ENCODE results near the gene KIF16B. TPM values are rescaled to one million over a fixed set of nuclear protein-coding genes. Genes with fewer than 3 reads are reported as not detected.

Gene KIF16B
- total RNA-seq, 1 experiment from 2014 or later: 16.6 TPM

DNA sequence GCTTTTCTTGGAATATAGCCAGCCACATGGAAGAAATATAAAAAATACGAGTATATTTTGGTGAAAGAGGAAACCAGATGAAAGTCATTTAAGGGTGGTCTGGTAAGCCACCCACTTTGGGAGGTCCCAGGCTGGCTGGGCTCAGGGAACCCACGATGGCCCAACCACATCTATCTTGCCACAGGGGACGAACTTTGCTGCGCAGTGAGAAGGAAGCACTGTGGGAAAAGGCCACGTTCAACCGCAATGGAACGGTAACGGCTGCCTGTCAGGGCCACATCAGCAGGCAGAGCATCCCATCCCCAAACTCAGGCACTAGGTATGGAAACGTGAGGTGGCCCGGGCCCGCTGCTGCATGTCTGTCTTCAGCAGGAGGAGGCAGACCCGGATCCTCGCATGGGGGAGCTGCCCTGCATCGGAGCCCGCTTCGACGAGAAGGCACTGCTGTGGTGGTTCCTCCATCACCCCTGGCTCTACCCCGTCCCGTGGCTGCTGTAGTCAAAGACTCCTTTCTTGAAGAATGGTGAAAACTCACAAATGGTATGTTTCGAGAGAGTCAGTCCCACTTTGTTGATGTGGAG, 300.4 kb downstream of the KIF16B start:
- ChIA-PET CTCF (no interaction called here), POLR2A (no interaction called here)
- intact Hi-C loops (cut with micrococcal nuclease; ENCODE audit: unreplicated experiment) (no loop called here), in situ Hi-C loops (cut with HindIII; ENCODE audit: low pct_unique_long_range_greater_than_20kb, low sequenced_read_pairs) (no loop called here)
- no TSS peak for BruUV-seq (replicated peaks)
- no peaks in the 10 kb centered on the region for H3K9me3 ChIP-seq (ENCODE audit: control insufficient read depth, insufficient read depth, low read depth, low read length)
- DNase-seq (ENCODE audit: low read depth, low spot score): no peak
- no peaks in the 10 kb centered on the region for H3K27me3 ChIP-seq (ENCODE audit: control insufficient read depth, insufficient read depth, low read length)
- H3K36me3 ChIP-seq (ENCODE audit: control insufficient read depth, insufficient read depth, low read length): no peaks in the 10 kb centered on the region
- H3K4me1 ChIP-seq (ENCODE audit: control insufficient read depth, insufficient read depth, low read length): no peaks in the 10 kb centered on the region
- no peak for ATAC-seq
- H3K27ac ChIP-seq (ENCODE audit: low read length): no peak overlapping the region
- TF ChIP-seq POLR2AphosphoS5 (IDR thresholded peaks at IDR 0.05; ENCODE audit: low read depth, low read length): no peak
- TF ChIP-seq SIN3A (IDR thresholded peaks at IDR 0.05; ENCODE audit: borderline replicate concordance, insufficient read depth, low read depth, low read length): no peak
- TF ChIP-seq, protein P1, sequence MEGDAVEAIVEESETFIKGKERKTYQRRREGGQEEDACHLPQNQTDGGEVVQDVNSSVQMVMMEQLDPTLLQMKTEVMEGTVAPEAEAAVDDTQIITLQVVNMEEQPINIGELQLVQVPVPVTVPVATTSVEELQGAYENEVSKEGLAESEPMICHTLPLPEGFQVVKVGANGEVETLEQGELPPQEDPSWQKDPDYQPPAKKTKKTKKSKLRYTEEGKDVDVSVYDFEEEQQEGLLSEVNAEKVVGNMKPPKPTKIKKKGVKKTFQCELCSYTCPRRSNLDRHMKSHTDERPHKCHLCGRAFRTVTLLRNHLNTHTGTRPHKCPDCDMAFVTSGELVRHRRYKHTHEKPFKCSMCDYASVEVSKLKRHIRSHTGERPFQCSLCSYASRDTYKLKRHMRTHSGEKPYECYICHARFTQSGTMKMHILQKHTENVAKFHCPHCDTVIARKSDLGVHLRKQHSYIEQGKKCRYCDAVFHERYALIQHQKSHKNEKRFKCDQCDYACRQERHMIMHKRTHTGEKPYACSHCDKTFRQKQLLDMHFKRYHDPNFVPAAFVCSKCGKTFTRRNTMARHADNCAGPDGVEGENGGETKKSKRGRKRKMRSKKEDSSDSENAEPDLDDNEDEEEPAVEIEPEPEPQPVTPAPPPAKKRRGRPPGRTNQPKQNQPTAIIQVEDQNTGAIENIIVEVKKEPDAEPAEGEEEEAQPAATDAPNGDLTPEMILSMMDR (IDR thresholded peaks at IDR 0.05): no peak
- no peak for TF ChIP-seq TCF7L2 (IDR thresholded peaks at IDR 0.05; ENCODE audit: low read depth, low read length)
- TF ChIP-seq, protein P2, sequence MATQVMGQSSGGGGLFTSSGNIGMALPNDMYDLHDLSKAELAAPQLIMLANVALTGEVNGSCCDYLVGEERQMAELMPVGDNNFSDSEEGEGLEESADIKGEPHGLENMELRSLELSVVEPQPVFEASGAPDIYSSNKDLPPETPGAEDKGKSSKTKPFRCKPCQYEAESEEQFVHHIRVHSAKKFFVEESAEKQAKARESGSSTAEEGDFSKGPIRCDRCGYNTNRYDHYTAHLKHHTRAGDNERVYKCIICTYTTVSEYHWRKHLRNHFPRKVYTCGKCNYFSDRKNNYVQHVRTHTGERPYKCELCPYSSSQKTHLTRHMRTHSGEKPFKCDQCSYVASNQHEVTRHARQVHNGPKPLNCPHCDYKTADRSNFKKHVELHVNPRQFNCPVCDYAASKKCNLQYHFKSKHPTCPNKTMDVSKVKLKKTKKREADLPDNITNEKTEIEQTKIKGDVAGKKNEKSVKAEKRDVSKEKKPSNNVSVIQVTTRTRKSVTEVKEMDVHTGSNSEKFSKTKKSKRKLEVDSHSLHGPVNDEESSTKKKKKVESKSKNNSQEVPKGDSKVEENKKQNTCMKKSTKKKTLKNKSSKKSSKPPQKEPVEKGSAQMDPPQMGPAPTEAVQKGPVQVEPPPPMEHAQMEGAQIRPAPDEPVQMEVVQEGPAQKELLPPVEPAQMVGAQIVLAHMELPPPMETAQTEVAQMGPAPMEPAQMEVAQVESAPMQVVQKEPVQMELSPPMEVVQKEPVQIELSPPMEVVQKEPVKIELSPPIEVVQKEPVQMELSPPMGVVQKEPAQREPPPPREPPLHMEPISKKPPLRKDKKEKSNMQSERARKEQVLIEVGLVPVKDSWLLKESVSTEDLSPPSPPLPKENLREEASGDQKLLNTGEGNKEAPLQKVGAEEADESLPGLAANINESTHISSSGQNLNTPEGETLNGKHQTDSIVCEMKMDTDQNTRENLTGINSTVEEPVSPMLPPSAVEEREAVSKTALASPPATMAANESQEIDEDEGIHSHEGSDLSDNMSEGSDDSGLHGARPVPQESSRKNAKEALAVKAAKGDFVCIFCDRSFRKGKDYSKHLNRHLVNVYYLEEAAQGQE (IDR thresholded peaks at IDR 0.05; ENCODE audit: insufficient read depth in 1 of 2, low read depth in 2 of 2, low read length in 1 of 2): no peak
- no peak overlapping the region for H3K4me3 ChIP-seq (ENCODE audit: low read depth in 2 of 2, low read length in 2 of 2)

DNA sequence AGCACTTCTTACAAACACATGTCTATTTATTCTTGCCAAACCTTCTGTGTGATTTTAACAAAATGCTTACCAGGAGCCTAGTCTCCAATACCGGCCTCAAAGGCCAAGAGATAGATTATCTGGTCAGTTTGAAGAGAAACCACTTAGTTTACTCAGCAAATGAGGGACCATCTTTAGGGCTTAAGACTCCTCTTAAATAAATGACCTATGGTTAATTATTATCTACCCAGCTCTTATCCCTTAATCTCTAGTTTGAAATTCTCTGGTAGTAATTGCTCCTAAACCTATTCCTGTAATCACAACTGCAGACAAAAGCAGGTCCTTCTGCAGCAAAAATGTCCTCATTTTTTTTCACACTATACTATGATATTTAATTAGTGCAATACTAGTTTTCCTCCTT, 301.8 kb downstream of the KIF16B start:
- CTCF ChIA-PET: no interaction called here
- ATAC-seq (no peak), DNase-seq (ENCODE audit: low read depth, low spot score) (no peak)
- H3K4me3 ChIP-seq (ENCODE audit: low read depth in 2 of 2, low read length in 2 of 2): no peak overlapping the region
- H3K4me1 ChIP-seq (ENCODE audit: control insufficient read depth, insufficient read depth, low read length): no peaks in the 10 kb centered on the region
- BruUV-seq (replicated peaks): no TSS peak
- H3K9me3 ChIP-seq (ENCODE audit: control insufficient read depth, insufficient read depth, low read depth, low read length): no peaks in the 10 kb centered on the region
- H3K27ac ChIP-seq (ENCODE audit: low read length): no peak overlapping the region
- intact Hi-C loops (cut with micrococcal nuclease; ENCODE audit: unreplicated experiment): no loop called here
- in situ Hi-C loops (cut with HindIII; ENCODE audit: low pct_unique_long_range_greater_than_20kb, low sequenced_read_pairs): no loop called here
- H3K27me3 ChIP-seq (ENCODE audit: control insufficient read depth, insufficient read depth, low read length): no peaks in the 10 kb centered on the region
- POLR2A ChIA-PET: no interaction called here
- no peaks in the 10 kb centered on the region for H3K36me3 ChIP-seq (ENCODE audit: control insufficient read depth, insufficient read depth, low read length)
- TF ChIP-seq TCF7L2 (IDR thresholded peaks at IDR 0.05; ENCODE audit: low read depth, low read length) (no peak), SIN3A (IDR thresholded peaks at IDR 0.05; ENCODE audit: borderline replicate concordance, insufficient read depth, low read depth, low read length) (no peak), POLR2AphosphoS5 (IDR thresholded peaks at IDR 0.05; ENCODE audit: low read depth, low read length) (no peak)
- TF ChIP-seq, protein P1 (IDR thresholded peaks at IDR 0.05): no peak
- TF ChIP-seq, protein P2 (IDR thresholded peaks at IDR 0.05; ENCODE audit: insufficient read depth in 1 of 2, low read depth in 2 of 2, low read length in 1 of 2): no peak
